DMS153 treated with DMSO at 0.1 percent for 48 hours (cell line): ENCODE measurements around the gene BCAS4.

ENCODE experiments used
- DNase-seq: peaks from one replicate; lab custom pipeline; 2025; ENCODE audit not compliant: unreplicated experiment; lab: John Stamatoyannopoulos, UW

BCAS4 gene

GRCh38 chr20:50821994-50822393 is 27.1 kb downstream of the BCAS4 start:
- DNase-seq: no peak

GRCh38 chr20:50823319-50823718 is 28.5 kb downstream of the BCAS4 start:
- no peak for DNase-seq

GRCh38 chr20:50824137-50824536 is 29.3 kb downstream of the BCAS4 start:
- no peak for DNase-seq

- DNase-seq: no peak
These were observed 31.3 kb downstream of the BCAS4 start for GRCh38 chr20:50826121-50826520.

GRCh38 chr20:50828363-50829136 is 33.7 kb downstream of the BCAS4 start:
- DNase-seq: no peak

- no peak for DNase-seq
These were observed 36.8 kb downstream of the BCAS4 start for GRCh38 chr20:50831622-50832021.

- DNase-seq: no peak
These were observed 39.7 kb downstream of the BCAS4 start for GRCh38 chr20:50834599-50835005.

GRCh38 chr20:50837532-50838321 is 42.9 kb downstream of the BCAS4 start:
- DNase-seq: no peak

GRCh38 chr20:50838322-50838625 is 43.4 kb downstream of the BCAS4 start:
- no peak for DNase-seq

- DNase-seq: no peak
These were observed 44.0 kb downstream of the BCAS4 start for GRCh38 chr20:50838707-50839385.

GRCh38 chr20:50842821-50843220 is 48.0 kb downstream of the BCAS4 start:
- no peak for DNase-seq

GRCh38 chr20:50843331-50844276 is 48.7 kb downstream of the BCAS4 start:
- no peak for DNase-seq

GRCh38 chr20:50844430-50845100 is 49.7 kb downstream of the BCAS4 start:
- no peak for DNase-seq

GRCh38 chr20:50845566-50846215 is 50.8 kb downstream of the BCAS4 start:
- DNase-seq: no peak

- no peak for DNase-seq
These were observed 53.5 kb downstream of the BCAS4 start for GRCh38 chr20:50848341-50848808.

- DNase-seq: no peak
These were observed 54.2 kb downstream of the BCAS4 start for GRCh38 chr20:50848846-50849673.

GRCh38 chr20:50850721-50851286 is 55.9 kb downstream of the BCAS4 start:
- no peak for DNase-seq

- DNase-seq: no peak
These were observed 57.2 kb downstream of the BCAS4 start for GRCh38 chr20:50852085-50852484.
